NCI-H526 (cell line): ENCODE results near the gene AR.

Source experiments
- DNase-seq, 2 experiments: peaks; one replicate each; lab custom pipeline; 2025; lab: John Stamatoyannopoulos, UW

AR gene

DNA sequence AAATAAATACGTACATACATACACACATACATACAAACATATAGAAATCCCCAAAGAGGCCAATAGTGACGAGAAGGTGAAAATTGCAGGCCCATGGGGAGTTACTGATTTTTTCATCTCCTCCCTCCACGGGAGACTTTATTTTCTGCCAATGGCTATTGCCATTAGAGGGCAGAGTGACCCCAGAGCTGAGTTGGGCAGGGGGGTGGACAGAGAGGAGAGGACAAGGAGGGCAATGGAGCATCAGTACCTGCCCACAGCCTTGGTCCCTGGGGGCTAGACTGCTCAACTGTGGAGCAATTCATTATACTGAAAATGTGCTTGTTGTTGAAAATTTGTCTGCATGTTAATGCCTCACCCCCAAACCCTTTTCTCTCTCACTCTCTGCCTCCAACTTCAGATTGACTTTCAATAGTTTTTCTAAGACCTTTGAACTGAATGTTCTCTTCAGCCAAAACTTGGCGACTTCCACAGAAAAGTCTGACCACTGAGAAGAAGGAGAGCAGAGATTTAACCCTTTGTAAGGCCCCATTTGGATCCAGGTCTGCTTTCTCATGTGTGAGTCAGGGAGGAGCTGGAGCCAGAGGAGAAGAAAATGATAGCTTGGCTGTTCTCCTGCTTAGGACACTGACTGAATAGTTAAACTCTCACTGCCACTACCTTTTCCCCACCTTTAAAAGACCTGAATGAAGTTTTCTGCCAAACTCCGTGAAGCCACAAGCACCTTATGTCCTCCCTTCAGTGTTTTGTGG lies 180.7 kb downstream of the AR start:
- no peak for DNase-seq

DNA sequence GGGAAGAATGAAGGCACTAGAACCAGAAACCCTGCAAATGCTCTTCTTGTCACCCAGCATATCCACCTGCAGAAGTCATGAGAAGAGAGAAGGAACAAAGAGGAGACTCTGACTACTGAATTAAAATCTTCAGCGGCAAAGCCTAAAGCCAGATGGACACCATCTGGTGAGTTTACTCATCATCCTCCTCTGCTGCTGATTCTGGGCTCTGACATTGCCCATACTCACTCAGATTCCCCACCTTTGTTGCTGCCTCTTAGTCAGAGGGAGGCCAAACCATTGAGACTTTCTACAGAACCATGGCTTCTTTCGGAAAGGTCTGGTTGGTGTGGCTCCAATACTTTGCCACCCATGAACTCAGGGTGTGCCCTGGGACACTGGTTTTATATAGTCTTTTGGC lies 181.7 kb downstream of the AR start:
- DNase-seq = no peak

DNA sequence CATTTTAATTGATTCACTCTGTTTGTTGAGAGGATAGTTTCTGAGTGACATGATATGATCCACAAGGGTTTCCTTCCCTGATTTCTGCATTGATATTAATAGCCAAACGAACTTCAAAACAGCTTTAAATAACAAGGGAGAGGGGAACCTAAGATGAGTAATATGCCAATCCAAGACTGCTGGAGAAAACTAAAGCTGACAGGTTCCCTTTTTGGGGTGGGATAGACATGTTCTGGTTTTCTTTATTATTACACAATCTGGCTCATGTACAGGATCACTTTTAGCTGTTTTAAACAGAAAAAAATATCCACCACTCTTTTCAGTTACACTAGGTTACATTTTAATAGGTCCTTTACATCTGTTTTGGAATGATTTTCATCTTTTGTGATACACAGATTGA lies 182.2 kb downstream of the AR start:
- DNase-seq = no peak

DNA sequence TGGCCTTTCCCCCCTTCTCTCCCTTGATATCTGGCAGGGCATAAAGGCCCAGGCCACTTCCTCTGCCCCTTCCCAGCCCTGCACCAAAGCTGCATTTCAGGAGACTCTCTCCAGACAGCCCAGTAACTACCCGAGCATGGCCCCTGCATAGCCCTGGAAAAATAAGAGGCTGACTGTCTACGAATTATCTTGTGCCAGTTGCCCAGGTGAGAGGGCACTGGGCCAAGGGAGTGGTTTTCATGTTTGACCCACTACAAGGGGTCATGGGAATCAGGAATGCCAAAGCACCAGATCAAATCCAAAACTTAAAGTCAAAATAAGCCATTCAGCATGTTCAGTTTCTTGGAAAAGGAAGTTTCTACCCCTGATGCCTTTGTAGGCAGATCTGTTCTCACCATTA lies 183.8 kb downstream of the AR start:
- no peak for DNase-seq

DNA sequence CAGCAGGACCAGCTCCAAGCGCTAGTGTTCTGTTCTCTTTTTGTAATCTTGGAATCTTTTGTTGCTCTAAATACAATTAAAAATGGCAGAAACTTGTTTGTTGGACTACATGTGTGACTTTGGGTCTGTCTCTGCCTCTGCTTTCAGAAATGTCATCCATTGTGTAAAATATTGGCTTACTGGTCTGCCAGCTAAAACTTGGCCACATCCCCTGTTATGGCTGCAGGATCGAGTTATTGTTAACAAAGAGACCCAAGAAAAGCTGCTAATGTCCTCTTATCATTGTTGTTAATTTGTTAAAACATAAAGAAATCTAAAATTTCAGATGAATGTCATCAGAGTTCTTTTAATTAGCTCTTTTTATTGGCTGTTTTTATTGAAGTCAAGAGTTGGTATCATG lies 186.5 kb downstream of the AR start:
- no peak for DNase-seq

DNA sequence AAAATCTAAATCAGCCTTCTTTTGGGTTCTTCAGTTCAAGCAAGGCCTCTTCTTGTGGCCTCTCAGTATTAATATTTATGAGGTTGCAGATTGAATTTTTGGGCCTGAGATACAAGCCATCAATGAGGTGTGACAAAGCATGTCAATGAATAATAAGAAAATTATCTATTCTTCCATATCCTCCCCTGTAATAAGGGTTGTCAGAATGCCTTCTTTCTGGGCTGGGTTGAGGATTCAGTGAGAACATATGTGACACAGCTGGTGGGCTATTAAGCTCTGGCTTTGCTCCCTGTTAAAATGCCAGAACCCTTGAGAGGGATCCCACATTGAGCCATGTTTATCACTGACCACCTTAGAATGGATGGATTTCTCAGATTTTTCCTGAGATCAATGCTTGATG lies 187.2 kb downstream of the AR start:
- no peak for DNase-seq

DNA sequence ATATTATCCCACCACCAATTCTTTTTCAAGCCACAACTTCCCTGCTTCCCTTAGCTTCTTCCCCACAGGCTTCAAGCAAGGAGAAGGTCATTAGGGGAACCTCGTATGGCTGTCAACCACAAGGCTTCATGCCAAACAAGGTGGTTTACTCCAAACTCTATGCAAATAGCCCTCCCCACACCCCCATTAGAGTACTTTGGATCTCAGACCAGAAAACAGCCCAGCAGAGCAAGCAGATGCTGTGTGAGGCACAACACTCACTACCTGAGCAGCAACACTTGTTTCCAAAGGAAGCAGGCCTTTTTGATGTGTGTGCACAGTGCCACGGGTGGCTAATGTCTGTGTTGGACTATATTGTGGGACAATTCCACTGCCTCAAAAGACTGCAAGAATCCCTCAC lies 189.0 kb downstream of the AR start:
- no peak for DNase-seq

DNA sequence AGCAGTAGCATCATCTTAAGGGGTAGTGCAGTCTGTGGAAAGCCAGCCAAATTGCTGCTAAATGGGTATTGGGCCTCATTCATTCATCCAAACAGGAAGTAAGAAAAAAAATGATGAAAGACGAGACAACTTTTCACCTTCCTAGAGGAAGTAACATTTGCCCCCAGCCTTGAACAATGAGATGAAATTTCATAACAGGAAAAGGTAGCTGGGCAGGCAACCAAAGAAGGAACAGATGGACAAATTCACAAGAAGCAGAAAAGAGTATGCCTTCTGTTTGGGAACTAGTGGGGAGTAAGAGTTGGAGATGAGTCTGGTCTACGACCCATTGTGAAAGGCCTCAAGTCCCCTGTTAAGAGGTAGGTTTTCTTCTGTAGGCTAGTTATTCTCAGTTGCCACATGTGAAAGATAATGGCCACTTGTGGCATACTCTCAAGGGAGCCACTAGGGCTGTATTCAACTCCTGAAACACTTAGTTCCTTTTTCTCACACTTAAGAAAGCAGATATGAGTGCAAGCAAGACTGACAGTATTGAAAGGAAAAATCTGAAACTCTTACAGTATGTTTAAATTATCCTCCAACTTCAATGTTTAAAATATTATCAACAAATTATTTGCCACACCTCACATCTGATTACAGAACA lies 190.4 kb downstream of the AR start:
- DNase-seq = no peak

DNA sequence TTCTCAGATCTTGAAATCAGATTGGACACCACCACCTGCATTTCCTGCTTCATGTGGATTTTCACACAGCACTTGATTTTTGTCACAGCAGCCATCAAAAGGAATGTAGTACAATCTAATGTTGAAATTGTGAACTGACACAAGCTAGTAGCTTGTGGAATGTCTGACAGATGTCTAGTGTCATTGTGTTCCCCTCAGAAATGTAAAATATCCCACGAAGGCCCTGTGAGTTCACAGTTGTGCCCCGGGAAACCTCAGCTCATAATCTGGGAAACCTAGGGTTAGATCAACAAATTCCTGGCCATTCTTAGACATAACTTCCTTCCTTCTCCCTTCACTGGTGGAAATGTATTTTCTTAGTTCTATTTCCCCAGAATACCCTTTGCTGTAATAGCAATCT lies 205.7 kb downstream of the AR start:
- no peak for DNase-seq

DNA sequence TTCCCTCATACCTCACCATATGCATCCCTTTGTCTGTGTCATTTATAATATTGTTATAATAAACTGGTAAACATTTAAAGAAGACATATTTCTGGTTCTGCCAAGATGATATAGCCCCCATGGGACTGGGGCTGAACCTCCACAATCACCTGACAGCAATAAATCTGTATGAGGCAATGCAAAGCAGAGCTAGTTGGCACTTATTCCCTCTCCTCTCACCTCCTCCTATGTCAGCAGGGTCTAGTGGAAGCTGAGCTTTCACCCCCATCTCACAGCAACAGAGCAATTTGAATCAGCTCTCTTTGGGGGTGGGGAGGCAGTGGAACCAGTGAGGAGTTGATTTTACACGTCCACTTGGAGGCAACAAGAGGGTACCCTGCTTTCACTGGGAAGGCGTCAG lies 206.9 kb downstream of the AR start:
- no peak for DNase-seq

DNA sequence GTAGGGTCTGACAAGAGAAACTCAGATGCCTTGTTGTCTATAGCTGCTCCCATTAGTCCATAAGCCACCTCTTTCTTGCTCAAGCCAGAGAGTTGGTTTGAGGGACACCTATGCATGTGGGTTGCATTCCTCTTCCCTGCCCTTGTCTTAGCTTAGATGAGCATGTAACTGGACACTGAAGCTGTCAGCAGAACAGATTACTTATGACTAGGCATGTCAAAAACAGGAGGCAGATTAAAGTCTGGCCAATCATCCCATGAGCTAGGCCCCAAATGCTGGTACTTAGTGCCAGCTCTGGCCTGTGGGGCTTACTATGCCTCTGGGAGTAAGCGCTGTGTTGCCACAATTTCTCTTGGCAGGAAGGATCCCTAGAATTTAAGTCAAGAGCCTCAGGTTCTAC lies 215.2 kb downstream of the AR start:
- DNase-seq = no peak

DNA sequence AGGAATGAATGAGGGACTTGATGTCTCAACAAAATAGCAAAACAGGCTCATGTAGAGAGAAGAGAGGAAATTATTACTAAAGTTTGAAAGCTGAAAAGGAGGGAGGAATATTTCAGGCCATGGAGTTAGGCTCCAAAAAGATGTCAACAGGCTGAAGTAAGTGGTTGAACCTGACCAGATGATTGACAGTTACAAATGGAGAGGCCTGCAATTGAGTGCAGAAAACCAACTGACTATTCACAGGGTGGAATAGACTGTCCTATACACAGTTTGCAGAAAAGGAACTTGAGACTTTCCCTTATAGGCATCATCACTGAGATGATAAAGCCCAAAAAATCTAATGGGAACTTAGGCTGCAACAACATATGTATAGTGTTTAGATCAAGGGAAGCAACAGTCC lies 233.3 kb downstream of the AR start:
- DNase-seq = no peak

DNA sequence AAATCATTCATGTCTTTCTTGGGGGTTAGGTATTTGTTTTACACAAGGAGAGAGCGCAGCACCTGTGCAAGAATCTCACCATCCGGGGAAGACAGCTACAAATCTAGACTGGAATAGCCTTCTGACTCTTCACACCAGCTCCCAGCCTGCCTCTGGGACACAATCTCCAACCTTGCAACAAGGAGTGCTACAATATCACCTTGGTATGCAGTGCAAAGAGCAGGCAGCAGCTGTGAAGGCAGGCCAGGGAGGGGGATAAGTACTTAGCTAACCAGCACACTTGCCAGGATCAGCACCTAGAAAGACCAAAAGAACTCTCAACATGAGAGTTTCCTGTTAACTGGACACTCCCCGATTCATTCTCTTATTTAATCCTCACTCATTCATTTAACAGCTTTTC lies 235.3 kb downstream of the AR start:
- no peak for DNase-seq
